CD4-positive, alpha-beta T cell treated with Interleukin-17A for 1 hour (primary cell): Measurements from ENCODE around the gene CPA4.

Experiments
- DNase-seq: peaks from one replicate; pipeline ENCODE4 v3.0.0-alpha.2; 2020

The CPA4 gene

DNA sequence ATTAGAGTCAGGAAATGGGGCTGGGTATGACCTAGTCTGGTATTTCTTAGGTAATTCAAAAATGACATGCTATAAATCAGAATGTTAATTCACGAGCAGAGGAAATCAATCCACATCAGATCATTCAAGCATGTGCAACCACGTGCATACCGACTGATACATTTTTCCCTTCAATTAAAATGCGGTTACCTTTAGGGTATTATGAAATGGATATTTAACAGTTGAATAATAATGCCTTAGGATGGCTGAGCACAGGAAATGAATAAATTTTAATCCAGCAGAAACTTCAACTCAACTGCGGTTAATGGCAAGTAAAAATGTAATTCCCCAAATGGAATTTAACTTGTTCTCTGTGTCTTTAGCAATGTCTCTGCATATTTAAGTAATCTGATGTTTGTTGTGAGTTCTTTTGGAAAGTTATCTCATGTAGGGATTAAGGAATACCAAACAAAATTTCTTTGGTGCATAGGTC lies 17.1 kb upstream of the CPA4 start:
- no peak for DNase-seq

DNA sequence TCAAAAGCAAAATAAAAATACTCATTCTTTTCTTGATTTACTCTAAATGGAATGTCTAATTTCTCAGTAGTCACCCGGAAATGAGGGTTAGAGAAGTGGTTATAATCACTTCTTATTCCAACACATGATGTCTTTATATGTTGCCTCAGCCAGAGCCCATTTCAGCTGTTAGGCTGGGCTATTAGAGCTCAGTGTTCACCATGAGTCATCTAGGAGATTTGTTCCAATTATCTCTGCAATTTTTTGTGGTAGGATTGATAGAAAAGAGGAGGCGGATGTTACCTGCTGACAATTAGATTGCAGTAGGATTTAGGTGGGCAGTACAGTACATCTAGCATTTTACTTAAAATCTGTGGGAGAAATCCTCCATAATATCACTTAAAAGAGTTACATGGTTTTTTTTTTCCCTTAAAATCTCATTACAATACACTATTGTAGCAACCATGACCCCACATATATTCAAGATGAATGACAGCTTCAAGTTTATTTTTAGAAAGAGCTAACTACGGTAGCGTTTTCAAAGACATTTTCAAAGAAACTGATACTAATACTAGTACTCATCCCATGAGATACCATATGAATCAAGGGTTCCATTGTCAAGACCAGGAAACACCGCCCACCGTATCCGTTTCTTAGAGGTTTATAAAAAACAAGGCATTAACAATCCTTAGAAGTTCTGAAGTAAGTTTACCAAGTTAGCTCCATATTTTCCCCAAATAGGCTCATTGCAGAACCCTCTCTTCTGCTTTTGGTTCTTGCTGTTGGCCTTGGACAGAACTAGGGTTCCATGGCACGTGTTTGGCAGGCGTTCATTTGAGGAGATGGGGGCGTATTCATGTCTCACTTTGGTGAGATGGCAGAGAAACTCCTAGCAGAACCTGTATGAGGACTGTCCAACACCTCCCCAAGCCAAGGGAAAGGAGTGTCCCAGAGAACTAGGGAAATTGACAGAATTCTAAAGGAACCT lies 15.9 kb upstream of the CPA4 start:
- no peak for DNase-seq

DNA sequence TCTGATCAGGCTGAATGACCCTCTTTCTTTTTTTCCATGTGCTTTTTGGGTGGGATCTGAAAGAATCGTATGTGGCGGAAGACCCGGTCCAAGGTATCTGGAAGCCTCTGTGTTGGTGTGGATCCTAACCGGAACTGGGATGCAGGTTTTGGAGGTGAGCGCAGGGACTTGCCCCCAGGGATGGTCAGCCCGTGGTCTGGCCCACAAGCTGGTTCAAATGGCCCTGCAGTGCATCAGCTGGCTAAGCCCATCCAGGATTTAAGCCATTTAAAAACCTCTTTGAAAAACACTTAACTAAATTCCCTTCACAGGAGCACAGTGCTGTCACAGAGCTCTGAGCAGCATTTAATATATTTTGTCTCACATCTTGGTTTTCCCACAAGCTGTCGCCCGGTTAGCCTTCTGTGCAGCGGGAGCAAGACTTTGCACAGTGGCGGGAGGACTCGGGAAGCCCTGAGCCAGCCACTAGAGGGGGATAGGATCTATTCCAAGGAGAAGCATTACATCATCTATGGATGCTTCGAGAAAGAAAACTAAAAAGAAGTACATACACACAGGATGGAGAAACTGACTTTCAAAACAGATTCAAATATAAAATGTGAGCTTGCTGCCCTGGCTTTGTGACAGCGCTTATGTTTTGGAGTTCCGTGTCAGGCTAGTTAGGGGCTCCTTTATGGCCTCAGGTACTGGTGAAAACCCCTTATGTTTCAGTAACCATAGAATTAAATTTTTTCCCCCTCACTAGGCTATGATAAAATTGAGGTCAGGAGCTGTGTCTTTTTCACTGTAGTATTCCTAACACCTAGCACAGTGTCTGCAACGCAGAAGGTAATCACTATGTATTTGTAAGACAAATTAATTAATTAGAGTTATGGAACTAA lies 15.0 kb upstream of the CPA4 start:
- no peak for DNase-seq

DNA sequence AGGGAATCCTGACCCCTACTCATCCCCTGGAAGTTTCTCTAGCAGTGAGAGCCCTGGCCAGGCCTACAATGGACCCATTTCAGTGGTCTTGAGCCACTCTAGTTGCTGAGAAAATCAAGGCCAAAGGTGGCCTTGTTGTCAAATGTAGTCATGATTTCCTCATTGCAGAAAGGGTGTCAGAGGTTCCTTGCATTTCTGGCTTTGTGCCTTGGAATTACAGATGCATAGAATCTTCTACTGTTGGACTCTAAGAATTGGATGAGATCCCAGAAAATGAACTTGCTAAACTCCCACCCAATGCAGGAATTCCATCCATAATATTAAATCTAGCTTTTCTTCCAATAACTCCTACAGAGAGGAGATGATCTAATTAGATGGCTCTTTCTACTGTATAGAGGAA lies 14.1 kb upstream of the CPA4 start:
- no peak for DNase-seq

DNA sequence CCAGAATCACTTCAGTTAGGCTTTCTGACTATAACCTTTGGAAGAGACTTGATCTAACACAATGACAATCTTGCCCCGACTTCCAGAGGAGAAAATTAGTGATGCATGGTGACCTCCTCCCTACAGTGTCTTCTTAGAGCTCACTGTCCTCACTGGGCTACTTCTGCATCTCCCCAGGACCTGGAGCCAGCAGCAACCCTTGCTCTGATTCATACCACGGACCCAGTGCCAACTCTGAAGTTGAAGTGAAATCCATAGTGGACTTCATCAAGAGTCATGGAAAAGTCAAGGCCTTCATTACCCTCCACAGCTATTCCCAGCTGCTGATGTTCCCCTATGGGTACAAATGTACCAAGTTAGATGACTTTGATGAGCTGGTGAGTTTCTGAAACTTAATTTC lies 13.7 kb upstream of the CPA4 start:
- DNase-seq: no peak

DNA sequence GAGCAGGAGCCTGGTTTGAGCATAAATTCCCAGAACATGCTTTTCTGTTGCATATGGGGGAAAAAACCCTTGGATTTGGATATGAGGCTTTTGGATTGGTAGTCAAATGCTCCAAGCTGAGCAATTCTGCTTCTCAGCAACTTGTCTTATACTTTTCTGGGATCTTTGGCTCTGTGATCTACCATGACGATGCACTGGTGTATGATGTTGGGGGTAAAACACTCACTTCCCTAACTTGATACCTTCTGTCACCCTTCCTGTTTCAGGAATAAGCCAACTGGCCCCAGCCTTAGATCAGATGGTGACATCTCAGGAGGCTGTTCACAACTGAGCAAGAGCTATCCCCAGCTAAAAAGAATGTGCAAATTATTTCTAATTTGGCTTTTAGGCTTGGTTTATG lies 13.1 kb upstream of the CPA4 start:
- no peak for DNase-seq

DNA sequence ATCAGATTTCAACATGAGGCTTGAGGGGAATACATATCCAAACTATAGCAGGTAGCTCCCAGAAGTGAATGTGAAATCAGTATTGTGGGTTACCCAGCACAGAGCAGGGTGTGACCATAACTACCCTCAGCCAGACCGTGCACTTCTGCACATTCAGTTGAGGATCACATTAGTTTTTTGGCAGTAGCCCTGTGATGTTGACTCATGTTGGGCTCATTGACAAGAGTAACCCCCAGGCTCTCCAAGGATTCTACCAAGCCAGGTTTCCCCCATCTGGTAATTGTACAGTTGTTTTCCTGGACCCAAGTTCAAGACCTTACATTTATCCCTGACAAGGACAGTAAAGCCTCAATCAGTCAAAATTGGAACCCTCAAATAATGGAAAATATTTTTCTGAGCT lies 11.7 kb upstream of the CPA4 start:
- DNase-seq: no peak

DNA sequence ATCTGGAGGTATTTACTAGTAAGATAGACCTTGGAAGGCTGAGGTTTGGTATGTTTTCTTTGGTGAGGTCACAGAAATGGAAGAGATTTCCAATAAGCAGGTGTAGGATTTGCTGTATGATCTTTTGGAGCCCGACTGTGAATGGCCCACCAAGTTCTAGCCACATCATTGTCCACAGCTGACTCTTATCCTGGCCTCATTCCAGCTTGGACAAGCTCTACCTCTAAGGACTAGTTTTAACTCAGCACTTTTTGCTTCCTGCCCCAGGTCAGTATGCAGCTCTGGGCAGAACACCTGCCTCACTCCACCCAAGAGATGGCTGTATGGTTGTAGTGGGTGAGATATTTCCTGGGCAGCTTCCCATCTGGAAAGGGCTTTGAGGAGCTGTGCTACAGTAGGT lies 6.1 kb upstream of the CPA4 start:
- no peak for DNase-seq

DNA sequence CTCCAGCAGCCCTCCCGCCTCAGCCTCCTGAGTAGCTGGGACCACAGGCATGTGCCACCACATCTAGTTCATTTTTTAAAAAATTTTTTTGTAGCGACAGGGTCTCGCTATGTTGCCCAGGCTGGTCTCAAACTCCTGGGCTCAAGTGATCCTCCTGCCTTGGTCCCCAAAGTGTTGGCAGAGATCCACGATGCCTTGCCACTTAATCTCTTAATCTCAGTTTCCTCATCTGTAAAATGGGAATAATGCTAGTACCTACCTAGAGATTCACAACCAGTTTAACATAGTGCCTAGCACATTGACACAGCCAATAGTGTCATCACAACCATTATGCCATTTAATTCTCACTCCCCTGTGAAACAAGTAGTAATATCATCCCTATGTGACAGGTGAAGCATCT lies 4.8 kb upstream of the CPA4 start:
- DNase-seq: no peak

DNA sequence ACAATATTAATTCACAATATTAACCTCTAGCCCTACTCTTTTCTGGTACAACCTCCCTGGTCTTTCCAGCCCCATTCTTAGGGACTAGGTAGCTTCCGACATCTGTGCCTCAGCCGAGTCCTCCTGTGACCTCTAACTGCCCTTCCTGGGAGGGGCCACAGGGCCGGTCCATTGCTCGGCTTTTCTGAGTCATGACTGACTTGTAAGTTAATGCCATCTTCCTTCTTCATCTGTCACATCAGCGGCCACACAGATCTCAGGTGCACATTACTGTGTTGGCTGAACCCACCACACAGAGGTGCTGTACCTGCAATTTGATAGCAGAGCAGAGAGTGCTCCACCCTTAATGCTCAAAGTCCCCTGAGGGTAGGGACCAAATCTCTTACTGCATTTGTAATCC lies 4.1 kb upstream of the CPA4 start:
- no peak for DNase-seq

DNA sequence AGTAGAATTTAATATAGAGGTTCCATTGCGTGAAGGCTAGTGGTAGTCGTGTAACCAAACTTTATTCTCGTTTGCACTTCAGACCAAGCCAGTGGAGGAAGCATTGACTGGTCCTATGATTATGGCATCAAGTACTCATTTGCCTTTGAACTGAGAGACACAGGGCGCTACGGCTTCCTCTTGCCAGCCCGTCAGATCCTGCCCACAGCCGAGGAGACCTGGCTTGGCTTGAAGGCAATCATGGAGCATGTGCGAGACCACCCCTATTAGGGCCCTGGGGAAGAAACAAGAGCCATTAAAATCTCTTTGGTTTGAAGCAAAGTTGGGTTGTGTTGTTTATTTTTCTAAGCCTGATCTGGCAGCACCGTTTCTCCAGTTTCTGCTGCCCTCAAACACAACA lies 3.5 kb upstream of the CPA4 start:
- no peak for DNase-seq

DNA sequence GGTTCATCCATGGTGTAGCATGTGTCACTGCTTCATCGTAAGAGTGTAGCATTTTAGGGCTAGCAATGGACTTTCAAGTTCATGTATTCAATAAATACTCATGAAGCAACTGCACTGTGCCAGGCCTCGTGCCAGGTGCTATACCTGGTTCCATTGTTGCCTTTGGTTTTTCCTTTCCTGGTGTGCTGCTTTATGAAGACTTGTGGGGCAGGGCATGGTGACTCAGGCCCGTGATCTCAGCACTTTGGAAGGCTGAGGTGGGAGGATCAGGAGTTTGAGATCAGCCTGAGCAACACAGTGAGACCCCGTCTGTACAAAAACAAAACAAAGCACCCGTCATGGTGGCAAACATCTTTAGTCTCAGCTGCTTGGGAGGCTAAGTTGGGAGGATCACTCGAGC lies 2.2 kb upstream of the CPA4 start:
- DNase-seq: no peak

DNA sequence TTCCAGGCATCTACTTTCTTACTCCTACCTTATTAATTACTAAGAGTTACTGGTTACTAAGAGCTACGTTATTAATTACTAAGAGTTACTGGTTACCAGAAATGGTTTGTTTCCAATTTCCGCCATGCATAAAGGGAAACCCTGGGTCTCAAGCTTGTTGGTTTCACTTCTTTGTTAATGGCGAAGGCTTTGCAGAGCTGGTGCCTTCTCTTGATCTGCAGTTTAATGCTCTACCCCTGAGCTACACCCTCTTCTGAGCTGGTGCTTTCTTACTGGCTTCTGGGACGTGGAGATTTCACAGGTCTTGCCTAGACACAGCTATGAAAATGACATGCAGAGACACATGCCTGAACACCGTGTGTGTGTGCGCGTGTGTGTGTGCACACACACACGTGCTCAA lies 560 bp downstream of the CPA4 start:
- DNase-seq: no peak

DNA sequence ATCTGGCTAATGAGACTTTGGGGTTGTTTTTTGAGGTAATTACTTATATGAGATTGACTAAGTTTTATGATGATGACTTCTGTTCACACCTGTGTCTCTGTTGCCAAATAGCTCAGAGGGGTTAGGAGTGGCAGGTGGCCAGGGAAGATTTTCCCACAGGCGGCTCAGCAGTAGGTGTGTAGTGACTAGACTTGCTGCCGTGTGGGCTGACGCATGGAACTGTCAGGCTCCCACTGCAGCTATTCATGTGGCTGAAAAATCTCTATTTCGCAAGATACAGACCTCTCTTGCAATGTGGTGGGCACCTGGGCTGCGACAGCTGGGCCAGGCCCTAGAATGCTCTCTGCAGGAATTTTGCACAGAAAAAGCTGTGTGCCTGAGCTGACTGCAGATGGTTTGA lies 1.4 kb downstream of the CPA4 start:
- DNase-seq: no peak

DNA sequence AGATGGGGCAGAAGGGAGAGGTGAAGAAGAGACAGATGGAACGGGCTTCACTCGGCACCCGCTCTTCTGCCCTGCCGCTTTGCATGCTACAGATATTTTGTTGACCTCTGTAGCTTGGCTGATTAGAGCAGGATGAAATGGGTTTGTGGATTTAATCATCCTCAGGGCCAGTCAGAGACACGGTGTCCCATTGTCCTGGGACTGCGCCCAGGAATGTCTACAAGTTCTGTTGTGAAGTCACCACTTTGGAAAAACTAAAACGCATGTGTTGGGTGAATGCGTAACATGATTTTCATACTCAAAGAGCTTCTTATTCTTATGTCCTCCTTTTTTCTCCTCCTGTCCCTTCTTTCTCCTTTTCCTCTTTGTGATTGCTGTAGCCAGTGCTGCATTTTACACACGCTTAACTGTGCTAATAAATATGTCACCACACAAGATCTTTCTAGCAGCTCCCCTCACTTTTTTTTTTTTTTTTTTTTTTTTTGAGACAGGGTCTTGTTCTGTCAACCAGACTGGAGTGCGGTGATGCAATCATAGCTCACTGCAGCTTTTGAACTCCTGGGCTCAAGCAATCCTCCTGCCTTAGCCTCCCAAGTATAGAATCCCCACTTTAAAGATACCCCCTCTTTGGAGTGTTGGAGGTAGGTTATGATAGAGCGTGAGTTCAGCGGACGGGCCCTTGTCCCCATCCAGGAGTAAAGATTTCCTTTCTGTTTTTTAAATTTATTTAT lies 3.4 kb downstream of the CPA4 start:
- no peak for DNase-seq

DNA sequence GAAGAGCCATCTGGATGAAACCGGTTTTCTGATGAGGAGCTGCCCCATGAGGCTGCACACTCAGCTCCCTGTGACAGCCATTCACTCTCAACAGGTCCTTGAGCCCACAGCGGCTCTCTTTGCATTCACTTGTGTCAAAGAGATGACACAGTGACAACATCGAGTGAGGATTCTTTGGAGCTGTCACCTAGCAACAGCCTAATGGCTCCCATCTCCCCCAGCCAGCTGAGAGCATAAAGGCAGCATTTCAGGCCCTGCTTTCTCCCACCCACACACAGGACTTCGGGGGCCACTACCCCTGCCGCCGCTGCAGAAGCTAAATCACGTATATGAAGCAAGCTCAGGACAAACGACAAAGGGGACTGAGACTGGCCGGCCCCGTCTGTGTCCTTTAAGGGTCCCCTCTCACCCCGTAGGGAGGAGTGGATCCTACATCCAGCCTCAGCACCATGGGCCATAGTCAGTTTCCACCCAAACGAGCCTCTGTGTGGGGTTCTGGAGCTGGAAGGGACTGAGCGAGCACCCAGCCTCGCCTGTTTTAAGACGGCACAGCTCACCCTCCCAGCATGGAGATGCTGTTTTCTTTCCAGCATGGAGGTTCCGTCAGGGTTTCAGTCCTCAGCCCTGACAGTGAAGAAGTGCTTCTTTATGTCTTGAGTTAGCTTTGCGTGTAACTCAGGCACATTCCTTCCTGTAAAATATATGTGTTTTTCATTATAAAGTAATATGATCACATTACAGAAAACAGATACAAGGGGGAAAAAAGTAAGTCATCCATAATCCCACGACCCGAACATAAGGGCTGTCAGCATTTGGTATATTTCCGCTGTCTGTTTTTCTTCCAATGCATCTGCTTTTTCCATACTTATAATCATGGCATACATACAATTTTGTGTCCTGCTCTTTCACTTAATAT lies 4.9 kb downstream of the CPA4 start:
- DNase-seq: no peak

DNA sequence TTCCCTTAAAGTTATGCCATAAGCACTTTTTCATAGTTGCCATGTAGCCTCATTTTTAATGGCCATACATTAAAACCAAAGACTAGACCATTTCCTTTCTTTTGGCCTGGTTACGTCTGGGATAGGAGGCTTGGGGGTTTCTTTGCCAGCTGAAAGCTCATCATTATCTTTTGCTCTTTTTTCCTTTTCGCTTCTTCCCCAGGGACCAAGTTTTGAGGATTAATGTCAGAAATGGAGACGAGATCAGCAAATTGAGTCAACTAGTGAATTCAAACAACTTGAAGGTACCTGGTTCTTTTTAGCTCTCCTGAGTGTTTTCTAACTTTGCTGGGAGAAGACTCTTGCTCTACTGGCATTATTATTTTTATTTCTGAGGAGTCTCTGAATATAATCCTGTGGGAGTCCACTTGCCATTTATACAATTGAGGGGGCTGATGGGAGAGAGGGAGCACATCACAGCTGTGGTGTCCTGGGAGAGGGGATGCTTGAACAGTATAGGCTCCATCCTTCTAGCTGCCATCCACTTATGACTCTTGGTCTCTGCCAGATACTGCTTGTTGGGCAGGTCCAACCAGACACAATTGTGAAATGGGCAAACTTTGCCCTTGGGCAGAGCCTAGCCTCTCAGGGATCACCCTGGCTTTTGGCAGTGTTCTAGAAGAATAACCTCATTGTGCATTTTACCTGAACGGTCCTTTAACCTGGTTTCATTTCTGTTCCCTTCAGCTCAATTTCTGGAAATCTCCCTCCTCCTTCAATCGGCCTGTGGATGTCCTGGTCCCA lies 5.8 kb downstream of the CPA4 start:
- DNase-seq: no peak

DNA sequence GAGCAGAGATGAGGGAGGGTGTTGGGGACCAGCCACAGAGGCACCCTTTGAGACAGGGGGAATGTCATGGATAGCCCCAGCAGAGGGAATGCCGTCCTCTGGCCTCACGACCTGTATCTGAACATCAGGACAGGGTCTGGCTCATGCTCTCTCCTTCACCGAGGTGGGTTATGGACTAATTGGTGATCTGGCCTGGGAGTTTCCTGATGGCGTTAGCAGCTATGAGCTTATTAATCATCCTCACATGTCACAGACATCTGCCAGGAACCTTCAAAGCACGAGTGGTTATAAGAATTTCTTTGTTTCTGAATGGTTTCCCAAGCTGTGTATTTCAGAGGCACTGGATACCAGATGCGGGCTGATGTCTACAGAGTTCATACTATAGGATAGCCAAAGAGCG lies 6.9 kb downstream of the CPA4 start:
- DNase-seq: no peak

DNA sequence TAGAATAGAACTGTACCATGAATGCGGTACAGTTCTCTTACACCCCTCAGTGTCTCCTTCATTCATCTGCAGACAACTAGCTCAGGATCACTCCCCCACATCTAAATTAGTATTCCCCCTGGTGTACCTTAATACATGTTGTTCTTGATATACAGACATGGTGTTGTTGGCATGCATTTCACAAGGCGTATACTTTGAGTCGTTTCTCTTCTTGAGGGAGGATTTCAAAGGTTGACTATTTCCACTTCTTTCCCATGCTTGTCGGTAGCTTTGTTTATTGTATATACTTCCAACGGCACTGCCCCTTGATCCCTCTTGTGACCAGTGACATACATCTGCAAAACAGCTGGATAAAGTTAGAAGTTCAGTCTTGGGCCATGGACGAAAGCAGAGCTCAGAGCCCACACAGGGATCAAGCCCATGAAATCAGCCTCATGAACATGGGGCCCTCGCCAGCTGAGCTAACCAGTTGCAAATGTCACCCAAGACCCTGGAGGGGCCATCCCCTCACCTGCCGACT lies 8.6 kb downstream of the CPA4 start:
- no peak for DNase-seq

DNA sequence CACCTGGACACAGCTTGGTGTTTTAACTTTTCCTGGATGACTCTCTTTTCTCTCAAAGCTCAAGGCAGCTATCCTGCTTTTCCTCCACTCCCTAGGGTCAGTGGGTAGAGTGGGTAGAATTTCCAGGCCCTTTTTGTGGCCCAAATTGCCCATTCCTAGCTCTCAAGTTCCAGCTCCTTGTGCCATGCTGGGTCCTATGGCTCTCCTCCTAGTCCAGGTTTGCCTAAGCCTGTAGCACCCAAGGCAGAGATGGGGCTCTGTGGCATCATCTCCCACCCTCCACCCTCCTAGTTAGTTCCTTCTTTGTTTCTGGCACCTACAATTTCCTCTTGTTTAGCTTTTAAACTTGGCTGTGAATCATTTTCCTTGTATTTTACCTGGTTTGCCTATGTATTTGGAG lies 9.7 kb downstream of the CPA4 start:
- DNase-seq: no peak

DNA sequence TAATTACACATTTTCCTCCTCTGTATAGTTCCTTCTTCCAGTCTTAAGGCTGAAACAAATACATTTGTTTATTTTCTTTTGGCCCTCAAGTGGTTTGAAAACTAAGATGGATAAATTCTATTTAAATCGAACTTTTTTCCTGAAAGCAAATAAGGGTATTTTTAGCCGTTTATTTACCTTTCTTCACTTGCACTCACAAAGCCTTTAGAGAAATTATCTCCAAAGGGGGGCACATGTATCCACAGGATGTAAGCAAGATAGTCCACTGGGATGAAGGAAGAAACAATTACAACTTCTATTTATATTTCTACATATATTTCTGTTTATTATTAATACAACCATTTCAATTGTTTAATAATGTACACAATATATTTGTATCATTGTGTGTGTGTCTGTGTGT lies 10.2 kb downstream of the CPA4 start:
- DNase-seq: no peak
